Renal cortical epithelial cell (primary cell): ENCODE data around the gene ANGPTL8. TPM values are rescaled to one million over a fixed set of nuclear protein-coding genes. Genes with fewer than 3 reads are reported as not detected.
A peak's percentile ranks its signal among the peaks of the same experiment; 100 is the strongest.

Source experiments
- DNase-seq: peaks from one replicate; pipeline ENCODE4 v3.0.0-alpha.2; 2011; ENCODE audit warnings: low read depth
- total RNA-seq: library from RNA; depleted of rRNA; stranded (reverse); fragments of >200 nt; gene quantifications from 2 replicates; pipeline ENCODE4 v1.2.3, GENCODE V29; 2014

The ANGPTL8 gene
- total RNA-seq, 1 donor from 2014 or later = not detected

GRCh38 chr19:11261431-11261970, 22.1 kb downstream of the ANGPTL8 start:
- no peak for DNase-seq

GRCh38 chr19:11261971-11262839, 22.8 kb downstream of the ANGPTL8 start, which contains the start of gene DOCK6:
Gene DOCK6 (minus strand): TSS chr19:11262524. CDS start chr19:11262440, 84 bp downstream.
- no peak for DNase-seq

GRCh38 chr19:11263726-11264125, 24.3 kb downstream of the ANGPTL8 start:
- no peak for DNase-seq

- peak; percentile 58 for DNase-seq
Observed at GRCh38 chr19:11264452-11265176, 25.2 kb downstream of the ANGPTL8 start.

- DNase-seq = no peak
Observed at GRCh38 chr19:11265177-11265784, 25.9 kb downstream of the ANGPTL8 start.

GRCh38 chr19:11265785-11266236, 26.4 kb downstream of the ANGPTL8 start:
- peak; percentile 49 for DNase-seq

- no peak for DNase-seq
Observed at GRCh38 chr19:11267316-11268085, 28.1 kb downstream of the ANGPTL8 start.

GRCh38 chr19:11268783-11269267, 29.4 kb downstream of the ANGPTL8 start:
- DNase-seq = peak; percentile 16

GRCh38 chr19:11269408-11269807, 30.0 kb downstream of the ANGPTL8 start:
- DNase-seq = no peak

GRCh38 chr19:11273296-11273695, 33.9 kb downstream of the ANGPTL8 start:
- DNase-seq = peak; percentile 15

GRCh38 chr19:11273989-11274388, 34.6 kb downstream of the ANGPTL8 start:
- DNase-seq = no peak

GRCh38 chr19:11274533-11275086, 35.2 kb downstream of the ANGPTL8 start:
- DNase-seq = no peak

- no peak for DNase-seq
Observed at GRCh38 chr19:11278670-11279069, 39.3 kb downstream of the ANGPTL8 start.

GRCh38 chr19:11279505-11280236, 40.3 kb downstream of the ANGPTL8 start:
- peak; percentile 75 for DNase-seq

GRCh38 chr19:11281356-11282049, 42.1 kb downstream of the ANGPTL8 start:
- no peak for DNase-seq

- DNase-seq = no peak
Observed at GRCh38 chr19:11284515-11284914, 45.1 kb downstream of the ANGPTL8 start.

GRCh38 chr19:11286312-11286974, 47.0 kb downstream of the ANGPTL8 start:
- DNase-seq = no peak

GRCh38 chr19:11288349-11288748, 48.9 kb downstream of the ANGPTL8 start:
- peak; percentile 20 for DNase-seq

- DNase-seq = no peak
Observed at GRCh38 chr19:11290256-11290655, 50.8 kb downstream of the ANGPTL8 start.
